GM12864 (cell line): ENCODE measurements around the gene GNG4.

ENCODE experiments used
- DNase-seq: peaks from one replicate; pipeline ENCODE4 v3.0.0-alpha.2; 2011; ENCODE audit warnings: low read depth
- H3K4me3 ChIP-seq: 2 replicates; pipeline ENCODE4 v1.5.1; 2011; ENCODE audit warnings: mild to moderate bottlenecking, low read depth, low read length, control low read depth
- TF ChIP-seq, protein P1 (sequence below): IDR thresholded peaks from 2 replicates; pipeline ENCODE4 v1.5.1; 2011; ENCODE audit warnings: low read depth, mild to moderate bottlenecking, moderate library complexity, low read length, control low read depth, inconsistent platforms; ENCODE audit errors: missing control alignments

GNG4 gene

GRCh38 chr1:235679005-235679404, 29.4 kb upstream of the GNG4 start:
- no peak overlapping the region for H3K4me3 ChIP-seq
- DNase-seq: no peak
- TF ChIP-seq, protein P1, sequence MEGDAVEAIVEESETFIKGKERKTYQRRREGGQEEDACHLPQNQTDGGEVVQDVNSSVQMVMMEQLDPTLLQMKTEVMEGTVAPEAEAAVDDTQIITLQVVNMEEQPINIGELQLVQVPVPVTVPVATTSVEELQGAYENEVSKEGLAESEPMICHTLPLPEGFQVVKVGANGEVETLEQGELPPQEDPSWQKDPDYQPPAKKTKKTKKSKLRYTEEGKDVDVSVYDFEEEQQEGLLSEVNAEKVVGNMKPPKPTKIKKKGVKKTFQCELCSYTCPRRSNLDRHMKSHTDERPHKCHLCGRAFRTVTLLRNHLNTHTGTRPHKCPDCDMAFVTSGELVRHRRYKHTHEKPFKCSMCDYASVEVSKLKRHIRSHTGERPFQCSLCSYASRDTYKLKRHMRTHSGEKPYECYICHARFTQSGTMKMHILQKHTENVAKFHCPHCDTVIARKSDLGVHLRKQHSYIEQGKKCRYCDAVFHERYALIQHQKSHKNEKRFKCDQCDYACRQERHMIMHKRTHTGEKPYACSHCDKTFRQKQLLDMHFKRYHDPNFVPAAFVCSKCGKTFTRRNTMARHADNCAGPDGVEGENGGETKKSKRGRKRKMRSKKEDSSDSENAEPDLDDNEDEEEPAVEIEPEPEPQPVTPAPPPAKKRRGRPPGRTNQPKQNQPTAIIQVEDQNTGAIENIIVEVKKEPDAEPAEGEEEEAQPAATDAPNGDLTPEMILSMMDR: no peak

DNA sequence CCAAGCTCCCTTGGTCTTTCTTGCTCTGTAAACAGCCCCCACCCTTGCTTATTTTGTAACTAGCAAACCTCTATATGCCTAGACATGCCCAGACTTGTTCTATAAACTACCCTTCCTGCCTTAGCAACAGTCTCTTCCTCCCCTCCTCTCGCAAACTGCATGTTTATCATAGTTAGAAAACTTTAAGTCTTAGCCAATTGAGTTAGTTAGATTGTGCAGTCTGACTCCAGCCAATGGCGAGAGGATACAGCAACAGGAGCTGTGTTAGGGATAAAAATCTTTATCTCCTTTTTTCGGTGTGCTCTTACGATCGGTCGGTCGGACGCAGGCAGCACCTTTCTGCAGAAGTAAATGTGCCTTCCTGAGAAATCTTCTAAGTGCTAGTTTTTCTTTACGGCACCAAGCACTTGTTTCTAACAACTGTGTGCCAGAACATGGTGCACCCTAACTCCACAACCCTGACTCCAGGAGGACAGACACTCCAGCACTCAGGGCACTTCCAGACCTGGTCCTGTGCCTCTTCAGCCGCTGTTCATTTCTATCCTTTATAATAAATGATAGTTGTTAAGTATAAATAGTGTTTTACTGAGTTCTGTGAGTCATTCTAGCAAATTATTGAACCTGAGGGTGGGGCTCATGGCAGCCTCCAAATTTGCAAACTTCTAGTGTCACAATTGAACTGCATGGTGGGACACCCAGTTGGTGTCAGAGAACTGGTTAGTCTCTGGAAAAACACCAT, 25.7 kb upstream of the GNG4 start:
- H3K4me3 ChIP-seq: no peak overlapping the region
- no peak for DNase-seq
- TF ChIP-seq, protein P1: no peak

- TF ChIP-seq, protein P1: no peak
- no peak for DNase-seq
- H3K4me3 ChIP-seq: no peak overlapping the region
Measured at GRCh38 chr1:235673981-235674380, 24.4 kb upstream of the GNG4 start.

DNA sequence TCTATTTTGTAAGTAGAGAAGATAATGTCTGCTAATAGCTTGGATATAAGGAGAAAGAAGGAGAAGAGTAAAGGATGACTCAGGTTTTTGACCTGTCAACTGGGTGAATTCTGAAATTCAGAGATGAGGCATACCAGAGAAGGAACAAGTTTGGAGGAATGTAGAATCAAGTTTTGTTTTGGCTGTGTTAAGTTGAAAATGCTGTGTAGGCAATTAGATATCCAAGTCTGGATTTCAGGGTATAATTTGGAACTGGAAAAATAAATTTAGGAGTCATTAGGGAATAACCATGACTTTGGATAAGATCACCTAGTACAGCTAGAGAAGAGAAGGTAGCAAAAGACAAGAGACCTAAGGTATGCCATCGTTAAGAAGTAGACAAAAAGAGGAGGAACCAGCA, 22.4 kb upstream of the GNG4 start:
- no peak for DNase-seq
- TF ChIP-seq, protein P1: no peak
- H3K4me3 ChIP-seq: no peak overlapping the region

DNA sequence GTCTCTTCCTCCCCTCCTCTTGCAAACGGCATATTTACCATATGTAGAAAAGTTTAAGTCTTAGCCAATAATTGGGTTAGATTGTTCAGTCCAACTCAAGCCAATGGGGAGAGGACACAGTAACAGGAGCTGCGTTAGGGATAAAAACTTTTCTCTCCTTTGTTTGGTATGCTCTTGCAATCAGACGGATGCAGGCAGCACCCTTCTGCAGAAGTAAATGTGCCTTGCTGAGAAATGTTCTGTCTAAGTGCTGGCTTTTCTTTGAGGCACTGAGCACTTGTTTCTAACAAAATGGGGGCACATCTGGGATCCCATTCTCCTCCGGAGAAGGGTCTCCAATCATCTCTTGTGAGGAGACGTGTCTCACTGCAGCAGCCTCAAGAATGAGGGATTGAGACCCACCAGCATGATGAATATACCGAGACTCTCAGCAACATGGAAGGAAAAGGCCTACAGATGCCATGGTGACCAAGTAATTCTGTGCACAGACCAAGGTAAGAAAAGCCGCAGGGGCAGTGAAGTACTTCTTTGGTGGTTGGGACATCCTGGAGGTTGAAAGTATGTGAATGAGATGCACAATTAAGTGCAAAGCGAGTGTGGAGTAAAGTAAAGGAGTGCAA, 20.7 kb upstream of the GNG4 start:
- DNase-seq: no peak
- TF ChIP-seq, protein P1: no peak
- H3K4me3 ChIP-seq: no peak overlapping the region

DNA sequence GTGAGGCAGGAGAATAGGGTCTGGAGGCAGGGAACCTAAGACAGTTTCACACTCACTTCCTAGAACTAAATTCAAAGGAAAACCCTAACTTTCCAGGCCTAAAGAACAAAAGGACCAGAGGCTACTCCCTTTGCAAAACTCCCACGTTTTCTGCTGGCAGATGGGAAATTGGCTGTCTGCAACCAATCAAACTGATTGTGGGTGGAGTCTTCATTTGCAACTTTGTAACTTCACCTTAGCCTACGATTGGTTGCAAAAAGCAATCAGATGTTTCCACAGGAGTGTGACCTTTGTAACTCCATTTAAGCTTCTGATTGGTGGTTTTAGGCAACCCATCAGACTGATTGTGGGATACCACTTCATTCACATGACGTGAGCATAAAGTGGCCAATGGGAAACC, 19.7 kb upstream of the GNG4 start:
- DNase-seq: no peak
- TF ChIP-seq, protein P1: no peak
- H3K4me3 ChIP-seq: no peak overlapping the region

- no peak for DNase-seq
- no peak overlapping the region for H3K4me3 ChIP-seq
- TF ChIP-seq, protein P1: no peak
Measured at GRCh38 chr1:235663628-235664027, 14.0 kb upstream of the GNG4 start.
